NCI-H1048 (cell line): ENCODE results near the gene RETREG3.
"Not testable (repeated sequence)": the region's sequence is repeated elsewhere in the genome, so short reads cannot be mapped to it uniquely, and the experiment has no call there.

Experiments
- DNase-seq: peaks from one replicate; lab custom pipeline; 2025; lab: John Stamatoyannopoulos, UW

The RETREG3 gene, protein sequence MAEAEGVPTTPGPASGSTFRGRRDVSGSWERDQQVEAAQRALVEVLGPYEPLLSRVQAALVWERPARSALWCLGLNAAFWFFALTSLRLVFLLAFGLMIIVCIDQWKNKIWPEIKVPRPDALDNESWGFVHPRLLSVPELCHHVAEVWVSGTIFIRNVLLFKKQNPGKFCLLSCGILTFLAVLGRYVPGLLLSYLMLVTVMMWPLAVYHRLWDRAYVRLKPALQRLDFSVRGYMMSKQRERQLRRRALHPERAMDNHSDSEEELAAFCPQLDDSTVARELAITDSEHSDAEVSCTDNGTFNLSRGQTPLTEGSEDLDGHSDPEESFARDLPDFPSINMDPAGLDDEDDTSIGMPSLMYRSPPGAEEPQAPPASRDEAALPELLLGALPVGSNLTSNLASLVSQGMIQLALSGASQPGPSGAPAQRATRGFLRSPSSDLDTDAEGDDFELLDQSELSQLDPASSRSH

DNA sequence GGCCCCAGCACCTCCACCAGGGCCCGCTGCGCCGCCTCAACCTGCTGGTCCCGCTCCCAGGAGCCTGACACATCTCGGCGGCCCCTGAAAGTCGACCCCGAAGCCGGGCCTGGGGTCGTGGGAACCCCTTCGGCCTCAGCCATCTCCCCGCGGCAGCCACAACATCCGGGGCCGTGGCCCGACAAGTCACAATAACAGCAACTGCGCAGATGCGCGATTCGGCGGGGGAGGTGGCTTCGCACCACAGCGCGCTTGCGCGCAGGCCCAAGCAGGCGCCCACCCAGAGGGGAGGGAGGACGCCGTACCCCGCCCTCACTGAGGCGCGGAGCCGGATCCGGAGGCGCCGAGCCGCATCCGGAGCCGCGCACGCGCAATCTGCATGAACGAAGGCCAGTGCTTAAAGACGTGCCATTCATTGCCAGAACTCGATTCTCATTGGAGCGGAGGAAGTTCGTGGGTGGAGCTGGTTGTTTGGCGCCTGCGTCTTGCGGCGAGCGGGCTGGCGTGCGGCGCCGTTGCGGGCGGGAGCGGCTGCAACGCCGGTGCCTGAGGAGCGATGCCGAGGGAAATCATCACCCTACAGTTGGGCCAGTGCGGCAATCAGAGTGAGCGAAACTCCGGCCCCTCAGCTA is at the start of gene RETREG3, which contains the start of gene TUBG1:
RETREG3 (minus strand) TSS at position 193 of the 632 bp plus-strand sequence; CDS start at position 143, 50 bp downstream.
TUBG1 (plus strand) TSS at position 502 of the 632 bp plus-strand sequence; CDS start at position 557, 55 bp downstream.
- peak; percentile 95 for DNase-seq

DNA sequence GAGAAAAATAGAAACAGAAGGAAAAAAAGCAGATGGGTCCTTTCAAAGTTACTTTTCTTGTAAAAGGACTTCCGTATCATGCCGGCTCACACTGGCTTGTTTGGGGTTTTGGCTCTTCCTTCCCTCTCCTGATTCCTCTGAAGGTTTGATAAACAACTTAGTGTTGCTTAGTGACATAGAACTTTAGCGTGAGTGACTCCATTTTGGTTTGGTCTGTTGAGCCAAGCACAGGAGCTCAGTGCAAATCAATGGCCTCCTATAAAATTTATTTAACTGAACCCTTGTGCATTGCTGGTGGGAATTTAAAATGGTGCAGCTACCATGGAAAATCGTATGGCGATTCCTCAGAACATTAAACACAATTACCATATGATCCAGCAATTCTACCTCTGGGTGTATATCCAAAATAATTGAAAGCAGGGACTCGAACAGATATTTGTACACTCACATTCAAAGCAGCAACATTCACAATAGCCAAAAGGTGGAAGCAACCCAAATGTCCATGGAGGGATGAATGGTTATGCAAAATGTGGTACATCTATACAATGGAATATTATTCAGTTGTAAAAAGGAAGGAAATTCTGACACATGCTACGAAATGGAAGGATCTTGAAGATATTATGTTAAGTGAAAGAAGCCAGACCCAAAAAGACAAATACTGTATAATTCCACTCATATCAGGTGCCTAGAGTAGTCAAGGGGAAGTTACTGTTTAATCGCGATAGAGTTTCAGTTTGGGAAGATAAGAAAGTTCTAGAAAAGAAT is 48.8 kb upstream of the RETREG3 start:
- no peak for DNase-seq

DNA sequence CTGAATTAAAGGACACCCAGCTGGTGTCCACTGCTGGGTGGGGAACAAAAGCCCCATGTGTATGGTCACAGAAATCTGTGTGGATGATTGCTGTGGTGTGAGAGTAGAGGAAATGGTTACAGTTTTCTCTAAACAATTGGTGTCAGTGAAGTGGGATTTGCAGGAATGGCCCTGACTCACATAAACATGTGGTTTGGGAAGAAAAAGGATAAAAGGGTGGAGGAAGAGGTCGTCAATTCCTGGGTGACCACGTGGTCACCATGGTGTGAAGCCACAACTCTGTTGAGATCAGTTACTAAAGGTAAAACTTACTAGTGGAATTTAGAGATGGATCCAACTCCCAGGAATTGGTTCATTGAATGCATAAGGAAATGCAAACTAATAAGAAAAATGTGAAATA is 46.4 kb upstream of the RETREG3 start:
- DNase-seq: no peak

DNA sequence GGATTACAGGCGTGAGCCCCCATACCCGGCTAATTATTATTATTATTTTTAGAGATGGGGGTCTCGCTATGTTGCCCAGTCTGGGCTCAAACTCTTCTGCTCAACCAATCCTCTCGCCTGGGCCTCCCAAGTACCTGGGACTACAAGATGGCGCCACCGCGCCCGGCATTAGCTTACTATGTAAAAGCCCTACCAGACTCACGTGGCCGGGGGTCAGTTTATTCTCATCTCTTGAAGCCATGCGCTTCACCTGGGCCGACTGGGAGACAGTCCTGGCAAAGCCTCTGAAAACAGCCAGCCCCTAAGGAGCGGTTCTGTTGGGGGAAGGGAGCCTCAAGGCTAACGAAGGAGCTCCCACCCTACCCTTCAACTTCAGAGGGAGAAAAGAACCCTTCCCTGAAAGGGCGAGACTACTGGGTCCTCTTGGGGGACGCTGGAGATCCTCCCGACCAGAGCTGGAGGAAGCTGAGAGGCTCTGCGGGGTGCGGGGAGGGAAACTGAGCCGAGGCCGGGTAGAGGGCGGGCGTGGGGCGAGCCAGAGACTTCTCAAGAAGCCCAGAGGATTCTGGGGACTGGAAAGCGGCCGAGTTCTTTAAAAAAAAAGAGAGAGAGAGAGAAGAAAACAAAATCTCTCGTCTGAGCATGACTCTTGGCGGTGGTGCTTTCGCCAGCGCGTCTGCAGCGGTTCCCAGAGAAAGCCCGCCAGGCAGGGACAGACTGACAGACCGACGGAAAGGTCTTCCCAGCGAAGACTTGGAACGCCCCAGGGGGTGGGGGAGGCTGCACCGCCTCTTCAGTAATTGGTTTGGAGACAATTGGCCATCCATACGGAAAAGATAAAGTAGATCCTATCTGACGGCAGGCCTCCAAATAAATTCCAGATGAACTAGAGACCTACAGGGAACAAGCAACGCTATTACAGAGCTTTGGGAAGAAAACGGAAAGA is 44.3 kb upstream of the RETREG3 start:
- DNase-seq: no peak

DNA sequence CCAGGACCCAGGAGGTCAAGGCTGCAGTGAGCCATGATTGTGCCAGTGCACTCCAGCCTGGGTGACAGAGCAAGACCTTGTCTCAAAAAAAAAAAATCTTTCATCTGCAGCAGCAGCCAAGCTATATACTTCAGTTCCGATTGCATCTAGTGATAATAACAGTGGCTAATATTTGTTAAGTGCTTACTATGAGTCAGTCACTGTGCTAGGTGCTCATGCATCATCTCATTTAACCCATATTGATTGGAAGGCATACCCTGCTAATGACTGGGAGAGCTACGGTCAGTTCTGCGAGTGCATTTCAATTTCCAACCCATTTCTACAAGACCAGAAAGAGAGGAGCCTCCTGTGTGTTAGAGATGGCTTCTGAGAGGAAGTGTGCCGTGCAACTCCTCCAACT is 42.2 kb upstream of the RETREG3 start:
- no peak for DNase-seq

DNA sequence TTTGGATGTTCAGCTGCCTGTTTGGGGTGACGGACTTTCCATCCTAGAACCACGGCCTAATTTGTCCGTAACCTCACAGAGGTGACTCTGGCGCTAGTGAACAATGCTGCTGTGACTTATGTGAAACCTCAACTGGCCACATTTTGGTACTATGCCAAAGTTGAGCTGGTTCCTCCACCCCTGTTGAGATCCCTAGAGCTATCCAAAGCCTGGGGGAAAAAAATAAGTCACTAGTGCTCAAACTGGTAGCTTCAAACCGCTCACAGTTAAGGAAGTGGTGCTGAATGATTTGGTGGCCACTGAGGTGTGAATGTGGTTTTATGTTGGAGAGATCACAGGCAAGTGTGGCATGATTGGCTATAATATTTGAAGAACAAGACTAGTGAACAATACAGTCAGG is 38.6 kb upstream of the RETREG3 start:
- DNase-seq: no peak

DNA sequence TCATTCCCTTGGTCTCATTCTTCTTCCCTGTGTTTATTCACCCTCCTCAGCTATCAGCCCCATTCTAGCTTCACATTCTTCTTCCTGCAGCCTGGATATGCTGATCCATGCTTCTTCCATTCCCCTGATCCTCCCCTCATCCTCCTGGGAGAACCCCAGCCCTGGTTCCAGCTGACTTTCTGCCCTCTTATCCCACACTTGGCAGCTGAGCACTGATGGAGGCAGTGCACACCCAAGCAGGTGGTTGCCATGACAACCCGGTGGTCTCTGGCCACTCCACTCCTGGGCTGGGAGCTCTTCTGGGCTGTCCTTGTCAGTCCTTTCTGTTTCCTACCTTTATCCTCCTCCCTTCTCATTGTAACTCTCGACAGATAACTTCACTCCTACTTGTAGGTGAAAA is 33.2 kb upstream of the RETREG3 start:
- DNase-seq: no peak

DNA sequence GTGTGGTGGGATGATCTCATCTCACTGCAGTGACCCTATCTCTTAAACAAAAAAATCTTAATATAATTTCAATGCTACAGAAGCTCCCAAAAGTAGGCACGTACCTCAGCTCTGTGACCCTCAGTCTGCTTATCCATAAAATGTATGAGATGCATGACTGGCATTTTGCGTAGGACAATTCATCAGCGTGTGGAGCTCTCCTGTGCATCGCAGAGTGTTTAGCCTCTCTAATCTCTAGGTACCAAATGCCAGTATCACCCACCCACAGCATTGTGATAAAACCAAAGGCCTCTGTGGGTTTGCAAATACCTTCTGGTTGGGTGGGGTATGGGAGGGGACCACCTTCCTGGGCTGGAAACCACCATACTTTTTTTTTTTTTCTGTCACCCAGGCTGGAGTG is 30.9 kb upstream of the RETREG3 start:
- no peak for DNase-seq

DNA sequence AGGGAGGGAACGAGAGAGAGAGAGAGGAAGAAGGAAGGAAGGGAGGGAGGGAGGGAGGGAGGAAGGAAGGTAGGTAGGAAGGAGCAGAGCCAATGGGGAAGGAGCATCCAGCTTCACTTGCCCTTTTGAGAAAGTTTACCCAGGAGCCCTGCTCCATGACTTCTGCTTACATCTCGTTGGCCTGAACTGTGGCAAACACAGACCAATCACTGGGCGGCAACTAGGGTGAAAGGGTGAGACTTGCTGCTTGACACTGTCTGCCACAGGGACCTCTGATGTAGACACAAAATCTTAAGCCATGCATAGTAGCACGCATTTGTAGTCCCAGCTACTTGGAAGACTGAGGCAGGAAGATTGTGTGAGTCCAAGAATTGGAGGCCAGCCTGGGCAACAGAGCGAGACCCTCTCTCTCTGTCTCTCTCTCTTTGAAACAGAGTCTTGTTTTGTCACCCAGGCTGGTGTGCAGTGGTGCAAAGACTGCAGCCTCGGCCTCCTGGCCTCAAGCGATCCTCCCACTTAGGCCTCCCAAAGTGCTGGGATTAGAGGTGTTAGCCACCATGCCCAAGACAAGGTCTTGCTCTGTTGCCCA is 30.4 kb upstream of the RETREG3 start:
- no peak for DNase-seq

DNA sequence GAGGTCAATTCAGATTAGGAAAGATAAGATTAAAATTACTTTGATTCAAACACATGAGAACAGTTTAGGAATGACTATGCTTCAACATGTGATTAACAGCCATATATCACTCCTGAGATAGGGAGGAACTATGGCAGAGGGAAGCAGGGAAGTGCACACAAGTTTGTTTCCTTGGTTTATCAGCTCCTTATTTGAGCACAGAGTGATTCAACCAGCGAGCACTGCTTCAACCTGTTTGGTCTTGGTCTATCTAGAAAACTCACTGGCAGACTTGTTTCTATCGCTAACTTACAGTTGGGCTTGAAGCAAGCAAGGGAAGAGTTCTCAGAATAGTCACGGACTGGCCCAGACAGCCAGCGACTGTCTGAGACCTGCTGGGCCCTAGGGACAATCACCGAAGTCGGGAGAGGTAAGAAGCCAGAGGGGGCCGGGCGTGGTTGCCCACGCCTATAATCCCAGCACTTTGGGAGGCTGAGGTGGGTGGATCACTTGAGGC is 23.8 kb upstream of the RETREG3 start:
- no peak for DNase-seq

DNA sequence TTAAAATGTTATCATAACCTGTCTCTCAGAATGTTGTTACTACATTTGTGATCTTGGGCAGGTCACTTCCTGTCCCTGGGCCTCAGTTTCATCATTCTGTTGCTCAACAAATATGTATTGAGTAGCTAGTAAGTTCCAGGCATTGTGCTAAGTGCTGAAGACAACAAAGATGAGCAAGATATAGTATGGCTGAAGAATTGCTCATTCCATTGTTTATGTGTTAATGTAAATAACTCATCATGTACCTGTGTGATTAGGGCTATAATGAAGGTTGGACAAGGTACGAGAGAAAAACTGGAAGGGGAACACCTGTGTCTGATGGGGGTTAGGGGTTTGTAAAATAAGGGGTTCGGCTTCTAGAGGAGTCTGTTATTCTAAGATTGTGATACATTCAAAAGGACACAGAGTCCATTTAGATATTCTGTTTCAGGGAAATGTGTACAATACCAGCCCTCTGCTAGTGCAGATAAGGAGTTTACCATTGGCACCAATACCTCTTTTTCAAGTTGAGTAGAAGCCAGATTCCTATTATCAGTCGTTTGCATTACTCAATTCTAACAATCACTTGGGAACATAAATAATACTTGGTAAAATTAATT is 20.3 kb upstream of the RETREG3 start:
- DNase-seq: no peak

DNA sequence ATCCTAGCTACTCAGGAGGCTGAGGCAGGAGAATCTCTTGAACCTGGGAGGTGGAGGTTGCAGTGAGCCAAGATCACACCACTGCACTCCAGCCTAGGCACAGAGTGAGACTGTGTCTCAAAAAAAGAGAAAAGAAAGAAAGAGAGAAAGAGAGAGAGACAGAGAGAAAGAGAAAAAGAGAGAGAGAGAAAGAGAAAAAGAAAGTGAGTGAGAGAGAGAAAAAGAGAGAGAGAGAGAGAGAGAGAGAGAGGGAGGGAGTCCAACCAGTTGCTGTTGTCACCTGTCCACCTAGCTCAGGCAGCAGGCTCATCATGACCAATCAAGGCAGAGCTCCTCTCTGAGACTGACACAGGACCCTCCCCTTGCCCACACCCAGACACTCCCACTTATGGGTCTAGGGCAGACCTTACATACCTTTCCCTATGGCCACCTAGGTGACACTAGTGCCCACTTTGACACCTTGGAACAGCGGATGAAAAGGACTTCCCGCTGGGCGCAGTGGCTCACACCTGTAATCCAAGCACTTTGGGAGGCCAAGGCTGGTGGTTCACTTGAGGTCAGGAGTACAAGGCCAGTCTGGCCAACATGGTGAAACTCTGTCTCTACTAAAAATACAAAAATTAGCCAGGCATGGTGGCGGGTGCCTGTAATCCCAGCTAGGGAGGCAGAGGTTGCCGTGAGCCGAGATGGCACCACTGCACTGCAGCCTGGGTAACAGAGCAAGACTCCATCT is 18.0 kb upstream of the RETREG3 start:
- not testable (repeated sequence) for DNase-seq

DNA sequence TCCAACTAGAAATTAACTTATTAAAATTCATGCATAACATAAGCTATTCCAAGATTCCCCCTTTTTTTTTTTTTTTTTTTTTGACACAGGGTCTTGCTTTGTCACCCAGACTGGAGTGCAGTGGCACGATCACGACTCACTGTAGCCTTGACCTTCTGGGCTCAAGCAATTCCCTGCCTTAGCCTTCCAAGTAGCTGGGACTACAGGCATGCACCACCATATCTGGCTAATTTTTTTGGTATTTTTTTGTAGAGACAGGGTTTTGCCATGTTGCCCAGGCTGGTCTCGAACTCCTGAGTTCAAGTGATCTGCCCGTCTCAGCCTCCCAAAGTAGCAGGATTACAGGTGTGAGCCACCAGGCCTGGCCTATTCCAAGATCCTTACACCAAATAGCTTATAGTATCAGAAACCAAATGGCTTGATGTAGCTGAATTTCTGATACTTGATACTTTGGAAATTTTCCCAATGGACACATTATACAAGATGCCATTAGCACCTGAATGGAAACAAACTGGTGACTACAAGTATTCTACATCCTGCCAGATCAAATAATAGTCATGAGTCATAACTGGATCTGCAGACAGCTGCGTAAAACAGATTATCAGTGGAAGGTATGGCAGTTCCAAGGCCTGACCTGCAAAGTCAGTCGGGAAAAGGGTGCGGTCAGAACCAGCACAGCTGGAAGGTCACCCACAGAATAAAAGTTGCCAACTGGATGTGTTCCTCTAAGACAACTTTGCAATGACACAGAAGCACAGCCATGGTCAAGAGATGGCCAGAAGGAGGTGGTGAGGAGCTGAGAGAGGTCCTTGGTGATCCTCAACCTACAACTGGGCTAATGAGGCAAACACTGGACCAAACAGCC is 14.8 kb upstream of the RETREG3 start:
- DNase-seq: no peak

DNA sequence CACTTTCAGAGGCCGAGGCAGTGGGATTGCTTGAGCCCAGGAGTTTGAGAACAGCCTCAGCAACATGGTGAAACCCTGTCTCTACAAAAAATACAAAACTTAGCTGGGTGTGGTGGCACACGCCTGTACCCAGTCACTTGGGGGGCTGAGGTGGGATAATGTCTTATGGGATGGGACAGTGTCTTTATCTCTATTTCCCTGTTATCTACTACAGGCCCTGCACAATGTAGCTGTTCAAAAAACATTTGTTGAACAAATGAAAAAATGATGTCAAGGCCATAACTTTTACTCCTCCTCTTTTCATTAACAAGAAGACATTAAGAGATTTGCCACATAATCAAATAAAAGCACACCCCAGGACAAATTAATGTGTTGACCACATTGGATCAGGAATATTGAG is 14.1 kb upstream of the RETREG3 start:
- DNase-seq: no peak

DNA sequence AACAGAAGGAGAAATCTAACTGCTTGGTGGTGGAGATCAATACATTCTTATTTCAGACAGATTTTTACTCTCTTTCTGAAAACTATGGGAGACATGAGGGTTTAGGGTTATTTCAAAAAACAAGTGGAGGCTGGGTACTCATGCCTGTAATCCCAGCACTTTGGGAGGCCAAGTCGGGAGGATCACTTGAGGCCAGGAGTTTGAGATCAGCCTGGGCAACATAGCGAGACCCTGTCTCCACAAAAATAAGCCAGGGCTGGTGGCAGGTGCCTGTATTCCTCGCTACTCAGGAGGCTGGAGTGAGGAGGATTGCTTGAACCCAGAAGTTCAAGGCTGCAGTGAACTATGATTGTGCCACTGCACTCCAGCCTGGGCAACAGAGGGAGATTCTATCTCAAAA is 12.8 kb upstream of the RETREG3 start:
- DNase-seq: not testable (repeated sequence)

DNA sequence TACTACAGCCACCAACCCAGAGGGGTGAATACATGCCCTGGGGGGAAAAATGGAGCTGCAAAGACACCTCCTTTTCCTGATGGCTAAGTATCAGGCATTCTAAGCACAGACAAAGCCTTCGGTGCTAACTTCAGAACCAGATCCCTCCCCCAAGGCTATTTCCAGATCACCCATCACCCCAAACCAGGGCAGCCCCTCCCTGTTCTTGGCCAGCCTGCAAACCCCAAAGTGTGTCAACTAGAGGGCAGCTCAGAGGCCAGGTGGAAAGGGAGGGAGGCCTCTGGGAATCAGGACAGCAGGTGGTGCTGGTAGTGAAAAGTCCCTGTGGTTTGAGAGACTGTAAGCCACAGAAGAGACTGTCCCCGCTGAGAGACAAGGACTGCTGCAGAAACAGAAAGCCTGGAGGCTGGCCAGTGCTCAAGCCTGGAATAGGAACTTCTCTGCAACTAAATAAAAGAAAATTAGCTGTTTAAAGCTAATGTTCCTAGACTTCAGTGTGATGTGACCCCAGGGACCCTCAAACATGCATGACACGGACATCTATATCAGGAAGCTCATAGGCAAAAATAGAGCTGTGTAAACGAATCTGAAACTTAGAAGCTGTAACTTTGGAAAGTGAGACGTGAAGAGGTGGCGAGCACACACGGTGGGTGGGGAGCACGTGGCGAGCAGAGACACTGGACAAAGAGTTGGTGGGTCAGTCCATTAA is 9.4 kb upstream of the RETREG3 start:
- DNase-seq: no peak

DNA sequence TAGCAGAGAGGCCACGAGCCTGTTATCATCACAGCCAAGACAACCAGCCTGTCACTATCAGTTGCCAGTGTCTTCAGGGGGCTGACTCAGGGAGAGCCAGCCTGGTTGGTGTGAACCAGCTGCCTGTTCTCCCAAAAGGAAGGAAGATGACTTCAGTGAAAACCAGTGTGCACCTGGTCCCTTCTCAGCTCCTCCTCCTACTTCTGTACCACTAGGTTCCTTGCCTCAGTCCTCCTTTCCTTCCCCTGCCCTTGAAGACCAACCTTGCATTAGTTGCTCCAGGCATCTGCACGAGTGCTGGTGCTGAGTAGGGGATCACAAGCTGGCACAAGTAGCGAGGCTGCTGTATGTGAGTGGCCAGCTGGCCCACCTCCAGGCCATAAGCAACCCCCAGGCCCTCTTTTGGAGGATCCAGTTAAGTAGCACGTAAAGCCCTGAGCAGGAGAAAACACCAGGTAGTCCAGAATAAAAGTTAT is 8.8 kb upstream of the RETREG3 start:
- no peak for DNase-seq

DNA sequence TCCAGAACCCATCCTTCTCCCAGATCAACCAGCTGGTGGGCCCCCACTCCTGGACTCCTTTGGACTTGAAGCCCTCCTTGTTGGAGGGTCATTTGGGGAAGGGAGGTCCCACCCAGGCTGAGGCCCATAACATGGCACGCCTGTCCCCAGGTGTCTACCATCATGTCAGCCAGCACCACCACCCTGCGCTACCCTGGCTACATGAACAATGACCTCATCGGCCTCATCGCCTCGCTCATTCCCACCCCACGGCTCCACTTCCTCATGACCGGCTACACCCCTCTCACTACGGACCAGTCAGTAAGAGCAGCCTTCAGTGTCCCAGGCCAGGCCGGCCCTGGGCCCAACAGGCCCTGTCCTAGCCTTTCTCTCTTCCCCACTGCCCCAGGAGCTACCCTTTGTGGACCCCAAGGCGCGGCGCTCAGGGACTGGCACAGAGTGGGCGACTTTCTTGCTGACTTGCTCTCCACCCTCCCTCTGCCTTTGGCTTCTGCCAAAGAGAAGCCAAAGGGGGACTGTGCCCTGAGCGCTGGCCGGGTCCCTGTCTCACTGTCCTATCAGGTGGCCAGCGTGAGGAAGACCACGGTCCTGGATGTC is 4.6 kb upstream of the RETREG3 start:
- no peak for DNase-seq
